GM12872 (cell line): ENCODE results near the gene CACNA1D.

Experiments used
- CTCF ChIP-seq: IDR thresholded peaks from 3 replicates; pipeline ENCODE4 v1.5.1; 2011; ENCODE audit warnings: low read depth, mild to moderate bottlenecking, low read length, moderate library complexity; ENCODE audit not compliant: insufficient read depth

The CACNA1D gene

DNA sequence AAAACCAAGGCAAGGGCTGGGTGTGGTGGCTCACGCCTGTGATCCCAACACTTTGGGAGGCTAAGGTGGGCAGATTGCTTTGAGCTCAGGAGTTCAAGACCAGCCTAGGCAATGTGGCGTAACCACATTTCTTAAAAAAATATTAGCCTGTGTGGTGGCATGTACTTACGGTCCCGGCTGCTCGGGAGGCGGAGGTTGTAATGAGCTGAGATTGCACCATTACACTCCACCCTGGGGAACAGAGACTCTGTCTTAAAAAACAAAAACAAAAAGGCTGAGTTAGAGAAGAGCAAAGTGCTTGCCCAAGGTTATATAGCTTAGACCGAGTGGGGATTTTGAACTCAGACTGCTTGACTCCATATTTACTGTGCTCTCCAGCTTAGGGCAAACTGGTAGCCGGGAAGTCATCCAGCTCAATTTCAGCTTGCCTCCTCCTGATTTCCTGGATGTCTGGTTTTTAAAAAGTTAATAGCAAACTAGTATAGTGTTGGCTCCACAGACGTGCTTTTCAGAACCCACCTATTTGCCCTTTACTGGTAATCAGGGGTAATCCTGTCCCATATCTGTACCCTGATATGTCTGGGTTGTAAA lies 138.9 kb downstream of the CACNA1D start:
- no peak for TF ChIP-seq CTCF

- no peak for TF ChIP-seq CTCF
Observed at GRCh38 chr3:53635041-53635440, 140.6 kb downstream of the CACNA1D start.

DNA sequence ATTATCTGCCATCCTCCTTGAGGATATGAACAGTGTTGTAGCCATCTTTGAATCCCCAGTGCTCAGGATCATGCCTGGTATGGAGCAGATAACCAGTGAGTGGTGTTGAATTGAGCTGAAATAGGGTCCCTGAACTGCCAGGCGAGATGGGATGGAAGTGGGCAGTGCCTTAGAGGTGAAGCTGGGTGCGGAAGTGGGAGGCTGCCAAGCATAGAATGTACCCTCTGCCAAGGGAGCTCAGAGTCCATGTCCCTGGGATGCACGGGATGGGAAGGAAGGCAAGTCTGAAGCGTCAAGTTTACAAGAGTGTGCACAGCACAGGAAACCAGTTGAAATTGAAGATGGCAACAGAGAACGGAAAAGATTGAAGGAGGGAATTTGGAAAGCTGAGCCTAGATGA lies 147.0 kb downstream of the CACNA1D start:
- no peak for TF ChIP-seq CTCF

DNA sequence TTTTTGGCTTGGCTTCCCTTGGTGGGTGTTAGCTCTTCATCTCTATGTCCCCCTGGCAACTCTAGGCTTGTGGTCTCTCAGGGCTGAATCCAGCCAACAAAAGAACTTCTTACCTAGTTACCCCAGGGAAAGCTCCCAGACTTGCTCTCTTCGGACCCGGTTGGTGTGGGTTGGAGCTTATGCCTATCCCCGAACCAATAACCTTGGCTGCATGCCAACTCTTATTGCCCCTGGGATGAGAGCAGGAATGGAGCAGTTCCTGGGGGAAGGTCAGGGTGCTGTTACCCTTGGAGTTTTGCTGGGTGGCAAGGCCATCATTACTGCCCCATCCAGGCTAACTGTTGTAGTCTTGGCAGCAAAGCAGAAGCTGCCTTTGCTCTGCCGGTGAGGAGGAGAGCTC lies 147.8 kb downstream of the CACNA1D start:
- no peak for TF ChIP-seq CTCF

DNA sequence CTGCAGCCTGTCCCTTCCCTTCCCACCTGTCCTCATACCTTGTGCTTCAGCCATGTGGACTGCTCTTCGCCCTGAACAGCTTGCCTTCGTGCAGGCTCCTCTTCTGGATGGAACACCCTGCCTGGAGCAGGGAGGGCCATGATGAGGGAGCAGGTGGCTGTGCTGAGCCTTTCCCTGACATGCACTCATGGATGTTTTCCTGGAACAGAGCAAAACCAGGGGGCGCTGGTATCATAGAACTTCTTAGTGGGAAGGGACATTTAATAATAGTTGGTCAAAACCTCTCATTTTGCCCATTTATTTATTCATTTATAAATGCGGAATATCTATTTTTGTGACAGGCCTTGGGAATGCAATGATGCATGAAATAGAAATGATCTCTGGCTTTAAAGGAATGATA lies 149.3 kb downstream of the CACNA1D start:
- no peak for TF ChIP-seq CTCF

DNA sequence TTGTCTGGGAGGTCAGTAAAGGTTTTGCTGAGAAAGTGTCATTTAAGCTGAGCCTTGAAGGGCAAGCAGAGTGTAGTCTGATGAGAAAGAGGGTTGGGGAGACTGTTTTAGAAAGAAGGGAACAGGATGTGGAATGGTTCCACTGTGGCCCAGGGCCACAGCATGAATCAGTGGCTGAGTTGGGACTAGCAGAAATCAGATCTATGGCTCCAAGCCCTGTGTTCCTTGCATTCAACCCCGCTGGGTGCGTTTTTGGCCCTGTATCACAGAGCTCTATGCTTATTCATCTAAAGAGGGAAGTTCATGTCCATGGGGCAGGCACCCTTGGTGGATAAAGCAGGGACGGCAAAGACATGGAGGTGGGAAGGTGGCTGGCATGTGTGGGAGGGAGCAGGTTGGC lies 151.3 kb downstream of the CACNA1D start:
- no peak for TF ChIP-seq CTCF

DNA sequence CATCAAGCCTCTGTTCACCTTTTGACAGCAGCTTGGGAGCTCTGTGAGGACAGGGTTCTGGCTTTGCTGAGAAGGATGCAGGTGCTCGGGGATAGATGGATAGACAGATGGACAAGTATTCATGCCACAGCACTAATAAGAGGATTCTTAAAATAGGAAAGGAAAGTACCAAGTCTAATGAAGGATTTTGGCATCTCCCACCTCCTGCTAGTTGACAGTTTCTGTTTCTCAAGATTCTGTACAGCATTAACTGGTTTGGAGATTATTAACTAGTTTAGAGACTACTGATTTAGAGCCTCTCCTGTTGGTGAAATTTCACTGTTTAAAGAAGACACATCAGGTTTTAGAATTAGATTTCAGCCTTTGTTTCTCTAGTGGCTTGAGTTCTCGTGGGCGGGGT lies 152.3 kb downstream of the CACNA1D start:
- TF ChIP-seq CTCF: no peak

- no peak for TF ChIP-seq CTCF
Observed at GRCh38 chr3:53649816-53650215, 155.4 kb downstream of the CACNA1D start.
